Heart left ventricle (tissue), 13 donors: ENCODE measurements around the gene ATAD1.

ENCODE experiments used
- CTCF ChIP-seq, 12 donors: fragments of 200-600 bp; sonication (generic) in 4 of 12; IDR thresholded peaks; one replicate each; pipeline versions ENCODE4 v1.5.0 to v1.8.0; 2018 to 2022; ENCODE audit warnings: antibody characterized with exemption in 12 of 12, mild to moderate bottlenecking in 5 of 12
- POLR2A ChIP-seq, 2 donors: fragments of 450-650 bp; IDR thresholded peaks; one replicate each; pipeline ENCODE4 v1.6.1; 2017; ENCODE audit warnings: antibody characterized with exemption in 2 of 2, mild to moderate bottlenecking in 2 of 2, moderate library complexity in 2 of 2
- donor health status: ischemic (EF 13 %, LVEDD 7.1; RV severe dilation, severe dysfunction).
- donor health status: DM: no; HTN: yes; CAD: no.
- donor health status: DM: no; HTN: no; CAD: no.
- donor health status: ischemic (EF 25% LVEDD 6.9; RV normal size, moderate dysfunction).
- donor health status: ischemic (EF 25% LVEDD 5.7; RV mildly dilated, moderate dysfunction).
- donor health status: ischemic (EF 35%, LVEDD 5.7; RV mildly dilated, moderate dysfunction).
- donor health status: nonischemic (EF 11% LVEDD 7.7; RV severe dilation, severe dysfunction).
- donor health status: DM: yes; HTN: yes; CAD: no.
- donor health status: PGD.
- donor health status: ischemic (EF 29% LVEDD 5.4; RV normal size, mild dysfunction).
- donor health status: nonischemic (EF 23%, LVEDD 6.1; RV moderate dilation, normal function).

- TF ChIP-seq CTCF (IDR thresholded peaks at IDR 0.05): no peak
- TF ChIP-seq POLR2A (IDR thresholded peaks at IDR 0.05): no peak
Observed at GRCh38 chr10:87757685-87758084, 60.3 kb downstream of the ATAD1 start.
